Uterus (tissue), 4 donors: ENCODE measurements around the gene MT1H. TPM values are rescaled to one million over a fixed set of nuclear protein-coding genes. Genes with fewer than 3 reads are reported as not detected.

Source experiments
- DNase-seq, 2 donors: peaks; one replicate each; pipeline ENCODE4 v3.0.0-alpha.2; 2019 to 2020
- H3K27ac ChIP-seq, 2 donors: fragments of 200-600 bp; sonication (generic); 1 replicate in 1 of 2; 2 replicates in 1 of 2; pipeline ENCODE4 v1.5.1; 2016 to 2018
- H3K27me3 ChIP-seq, 2 donors: fragments of 200-600 bp; sonication (generic); one replicate each; pipeline ENCODE4 v1.5.1; 2018 to 2019; ENCODE audit warnings: control low read depth in 1 of 2
- H3K36me3 ChIP-seq, 2 donors: fragments of 200-600 bp; sonication (generic); one replicate each; pipeline ENCODE4 v1.5.1; 2019; ENCODE audit warnings: control low read depth in 1 of 2
- H3K4me1 ChIP-seq, 2 donors: fragments of 200-600 bp; sonication (generic); one replicate each; pipeline ENCODE4 v1.5.1; 2018 to 2019; ENCODE audit warnings: control low read depth in 1 of 2
- H3K4me3 ChIP-seq, 2 donors: fragments of 200-600 bp; sonication (generic); 1 replicate in 1 of 2; 2 replicates in 1 of 2; pipeline ENCODE4 v1.5.1; 2018 to 2019; ENCODE audit warnings: mild to moderate bottlenecking in 1 of 2
- H3K9me3 ChIP-seq, 2 donors: fragments of 200-600 bp; sonication (generic); one replicate each; pipeline ENCODE4 v1.5.1; 2019; ENCODE audit warnings: control low read depth in 1 of 2
- POLR2A ChIP-seq, 2 donors: fragments of 450-650 bp; IDR thresholded peaks; one replicate each; pipeline ENCODE4 v1.6.1; 2016; ENCODE audit warnings: antibody characterized with exemption in 2 of 2, mild to moderate bottlenecking in 1 of 2, moderate library complexity in 1 of 2
- intact Hi-C: fragments of 100-400 bp; cut with DNase I; formaldehyde crosslinking; loops from one replicate; pipeline ENCODE4 v1.15.1; 2023; ENCODE audit warnings: low total_unique reads
- total RNA-seq, 4 donors: library from RNA; depleted of rRNA in 3 of 4; stranded (reverse); fragments of >200 nt in 3 of 4; gene quantifications; one replicate each; pipeline versions ENCODE4 v1.1.0 to v1.2.4, GENCODE V29; 2014 to 2023
- TF ChIP-seq, protein P1 (sequence below), 4 experiments: fragments of 200-600 bp in 2 of 4; fragments of 450-650 bp in 2 of 4; sonication (generic) in 2 of 4; IDR thresholded peaks; one replicate each; pipeline ENCODE4 v1.5.1; 2016 to 2019; ENCODE audit warnings: antibody characterized with exemption in 4 of 4, mild to moderate bottlenecking in 2 of 4, moderate library complexity in 1 of 4
- donor health status: DM: yes; HTN: yes; CAD: no.

Gene MT1H
- total RNA-seq, 4 donors from 2014 or later: not detected

DNA sequence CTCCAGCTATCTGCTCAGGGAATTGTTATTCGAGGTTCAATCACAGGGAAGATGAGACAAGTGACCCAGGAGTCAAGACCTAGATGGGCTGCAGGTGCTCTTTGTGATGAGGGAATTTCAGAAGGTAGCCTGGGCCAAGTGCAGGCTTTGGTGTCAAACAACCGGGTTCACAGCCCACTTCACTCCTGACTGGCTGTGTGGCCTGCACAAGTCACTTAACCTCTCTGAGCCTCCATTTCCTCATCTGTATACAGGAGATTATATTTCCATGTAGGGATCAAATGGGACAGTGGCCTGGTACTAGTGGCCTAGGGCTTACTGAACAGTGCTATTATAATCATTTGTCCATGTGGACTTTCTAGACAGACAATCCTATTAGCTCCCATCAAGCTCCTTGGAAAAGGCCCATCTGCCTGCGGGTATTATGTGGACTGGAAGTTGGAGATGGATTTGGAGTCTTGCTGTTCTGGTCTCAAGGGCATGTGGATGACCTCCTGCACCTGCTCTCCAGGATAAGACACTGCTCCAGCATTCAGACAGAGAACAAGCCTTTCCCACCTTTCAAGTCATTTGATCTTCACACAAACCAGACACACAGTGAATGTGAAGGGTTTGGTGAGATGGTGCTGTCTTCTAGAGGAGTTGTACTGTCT is 9.6 kb downstream of the MT1H start:
- Histone ChIP-seq H3K9me3 (no peaks in the 10 kb centered on the region), H3K4me3 (no peak overlapping the region), H3K36me3 (no peaks in the 10 kb centered on the region), H3K27ac (no peak overlapping the region), H3K4me1 (no peaks in the 10 kb centered on the region), H3K27me3 (peaks cover 0 to 3% of the 10 kb centered on the region in 2 donors)
- TF ChIP-seq, protein P1, sequence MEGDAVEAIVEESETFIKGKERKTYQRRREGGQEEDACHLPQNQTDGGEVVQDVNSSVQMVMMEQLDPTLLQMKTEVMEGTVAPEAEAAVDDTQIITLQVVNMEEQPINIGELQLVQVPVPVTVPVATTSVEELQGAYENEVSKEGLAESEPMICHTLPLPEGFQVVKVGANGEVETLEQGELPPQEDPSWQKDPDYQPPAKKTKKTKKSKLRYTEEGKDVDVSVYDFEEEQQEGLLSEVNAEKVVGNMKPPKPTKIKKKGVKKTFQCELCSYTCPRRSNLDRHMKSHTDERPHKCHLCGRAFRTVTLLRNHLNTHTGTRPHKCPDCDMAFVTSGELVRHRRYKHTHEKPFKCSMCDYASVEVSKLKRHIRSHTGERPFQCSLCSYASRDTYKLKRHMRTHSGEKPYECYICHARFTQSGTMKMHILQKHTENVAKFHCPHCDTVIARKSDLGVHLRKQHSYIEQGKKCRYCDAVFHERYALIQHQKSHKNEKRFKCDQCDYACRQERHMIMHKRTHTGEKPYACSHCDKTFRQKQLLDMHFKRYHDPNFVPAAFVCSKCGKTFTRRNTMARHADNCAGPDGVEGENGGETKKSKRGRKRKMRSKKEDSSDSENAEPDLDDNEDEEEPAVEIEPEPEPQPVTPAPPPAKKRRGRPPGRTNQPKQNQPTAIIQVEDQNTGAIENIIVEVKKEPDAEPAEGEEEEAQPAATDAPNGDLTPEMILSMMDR (IDR thresholded peaks at IDR 0.05): no peak
- no peak for TF ChIP-seq POLR2A (IDR thresholded peaks at IDR 0.05)
- DNase-seq: no peak
- intact Hi-C loops: no loop called here

DNA sequence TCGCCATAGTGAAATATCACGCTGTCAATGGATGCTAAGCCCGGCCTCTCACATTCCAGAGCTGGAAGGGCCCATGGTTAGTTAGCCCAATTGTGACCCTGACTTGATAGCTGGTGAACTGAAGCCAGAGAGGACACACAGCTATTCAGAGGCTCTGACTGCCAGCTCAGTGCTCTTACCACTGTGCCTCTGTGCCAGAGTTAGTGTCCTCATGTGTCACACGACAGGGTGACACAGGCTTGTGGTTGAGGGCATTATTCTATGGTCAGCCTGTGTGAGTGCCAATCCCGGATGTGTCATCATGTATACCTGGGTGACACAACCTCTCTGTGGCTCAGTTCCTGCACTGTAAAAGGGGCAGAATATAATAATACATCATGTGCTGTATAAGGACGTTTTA is 10.2 kb downstream of the MT1H start:
- DNase-seq: no peak
- Histone ChIP-seq H3K9me3 (no peaks in the 10 kb centered on the region), H3K4me1 (no peaks in the 10 kb centered on the region), H3K36me3 (no peaks in the 10 kb centered on the region), H3K4me3 (no peak overlapping the region), H3K27me3 (peaks cover 0 to 3% of the 10 kb centered on the region in 2 donors), H3K27ac (no peak overlapping the region)
- intact Hi-C loops: no loop called here
- TF ChIP-seq, protein P1 (IDR thresholded peaks at IDR 0.05): no peak
- no peak for TF ChIP-seq POLR2A (IDR thresholded peaks at IDR 0.05)

DNA sequence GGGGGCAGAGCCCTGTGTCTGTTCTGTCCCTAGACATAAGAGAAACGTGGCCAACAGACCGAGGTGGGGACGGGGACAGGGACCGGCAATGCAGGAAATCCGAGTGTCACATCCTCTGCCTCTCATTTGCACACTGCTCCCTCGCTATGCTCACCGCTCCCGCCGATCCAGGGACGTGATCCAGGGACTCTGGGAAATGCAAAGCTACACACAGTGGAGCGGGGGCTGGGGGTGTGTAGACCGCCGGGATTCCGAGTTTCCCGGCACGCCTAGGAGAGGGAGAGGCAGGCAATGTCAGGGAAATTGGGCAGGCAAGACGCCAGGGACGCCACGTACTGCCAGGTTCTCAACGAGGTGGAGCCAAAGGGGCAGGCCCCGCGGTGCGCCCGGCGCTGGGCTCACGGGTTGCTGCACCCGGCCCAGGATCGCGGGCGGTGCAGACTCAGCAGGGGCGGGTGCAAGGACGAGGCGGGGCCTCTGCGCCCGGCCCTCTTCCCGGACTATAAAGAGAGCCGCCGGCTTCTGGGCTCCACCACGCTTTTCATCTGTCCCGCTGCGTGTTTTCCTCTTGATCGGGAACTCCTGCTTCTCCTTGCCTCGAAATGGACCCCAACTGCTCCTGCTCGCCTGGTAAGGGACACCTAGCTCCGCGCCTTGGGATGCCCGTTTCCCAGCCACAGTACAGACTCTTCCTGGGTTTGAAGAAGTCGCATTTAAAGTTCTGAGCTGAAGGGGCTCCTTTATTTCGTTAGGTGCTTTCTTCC is 12.5 kb downstream of the MT1H start, which contains the start of gene MT1X:
TSS of gene MT1X (plus strand) at position 532 of the 764 bp plus-strand sequence. CDS start at position 603, 71 bp downstream.
- peak; percentile 72 to 86 for TF ChIP-seq POLR2A (IDR thresholded peaks at IDR 0.05)
- TF ChIP-seq, protein P1 (IDR thresholded peaks at IDR 0.05): no peak
- Histone ChIP-seq H3K27me3 (no peaks in the 10 kb centered on the region), H3K36me3 (no peaks in the 10 kb centered on the region), H3K27ac (peak within 1 kb of the TSS; percentile 70 to 81), H3K4me1 (no peaks in the 10 kb centered on the region), H3K4me3 (peak within 1 kb of the TSS; percentile 48 to 55), H3K9me3 (no peaks in the 10 kb centered on the region)
- intact Hi-C loops: no loop called here
- peak; percentile 92 to 93 for DNase-seq

DNA sequence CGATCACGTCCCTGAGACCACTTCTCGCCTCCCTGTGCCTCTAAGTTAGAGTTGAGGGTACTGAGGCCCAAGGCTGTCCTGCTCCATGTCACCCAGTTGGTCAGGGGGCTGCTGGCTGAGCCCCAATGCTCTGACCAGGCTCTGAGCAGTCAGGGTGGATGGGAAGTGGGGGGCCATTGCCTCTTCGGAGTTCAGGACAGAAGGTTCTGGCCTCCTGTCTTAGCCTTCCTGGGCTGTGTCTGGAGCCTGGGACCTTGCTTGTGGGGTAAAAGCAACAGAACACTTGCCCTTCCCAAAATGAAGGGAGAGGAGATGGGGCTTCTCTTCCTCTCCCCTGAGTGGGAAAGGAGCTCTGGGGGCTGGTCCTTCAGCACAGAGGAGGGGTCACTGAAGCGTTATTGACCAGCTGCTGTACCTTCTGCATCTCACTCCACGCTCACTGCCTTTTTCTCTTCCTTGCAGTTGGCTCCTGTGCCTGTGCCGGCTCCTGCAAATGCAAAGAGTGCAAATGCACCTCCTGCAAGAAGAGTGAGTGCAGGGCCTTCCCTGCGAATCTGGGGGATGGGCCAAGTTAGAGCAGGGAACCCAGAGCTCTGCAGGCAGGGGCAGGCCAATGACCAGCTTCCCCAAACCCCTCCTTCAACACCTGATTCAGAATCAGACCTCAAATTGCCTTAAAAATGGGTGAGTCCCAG is 13.2 kb downstream of the MT1H start:
- no peaks in the 10 kb centered on the region for H3K36me3 ChIP-seq
- intact Hi-C loops: no loop called here
- DNase-seq: peak; percentile 26
- no peaks in the 10 kb centered on the region for H3K9me3 ChIP-seq
- no peaks in the 10 kb centered on the region for H3K27me3 ChIP-seq
- TF ChIP-seq, protein P1 (IDR thresholded peaks at IDR 0.05): no peak
- TF ChIP-seq POLR2A (IDR thresholded peaks at IDR 0.05): no peak
- no peaks in the 10 kb centered on the region for H3K4me1 ChIP-seq
- H3K27ac ChIP-seq: peak overlapping the region; percentile 70 to 81
- peak overlapping the region; percentile 48 to 55 for H3K4me3 ChIP-seq
